HG03175 (cell line): ENCODE measurements around the gene CCL4.
A peak's percentile ranks its signal among the peaks of the same experiment; 100 is the strongest.
"Not testable (repeated sequence)": the region's sequence is repeated elsewhere in the genome, so short reads cannot be mapped to it uniquely, and the experiment has no call there.

Experiments
- ATAC-seq: cut with Tn5 transposase; IDR thresholded peaks from one replicate; pipeline ENCODE4 v1.9.1; 2021; ENCODE audit warnings: mild to moderate bottlenecking, moderate library complexity; ENCODE audit not compliant: unreplicated experiment

Gene CCL4

GRCh38 chr17:36115649-36115977 is 12.0 kb downstream of the CCL4 start:
- ATAC-seq = not testable (repeated sequence)

GRCh38 chr17:36117505-36118382 is 14.1 kb downstream of the CCL4 start:
- ATAC-seq = no peak

GRCh38 chr17:36118477-36119353 is 15.1 kb downstream of the CCL4 start:
- no peak for ATAC-seq

GRCh38 chr17:36120221-36120620 is 16.6 kb downstream of the CCL4 start:
- ATAC-seq = no peak

GRCh38 chr17:36121099-36121498 is 17.5 kb downstream of the CCL4 start:
- not testable (repeated sequence) for ATAC-seq

GRCh38 chr17:36123431-36123830 is 19.8 kb downstream of the CCL4 start:
- ATAC-seq = no peak

GRCh38 chr17:36124879-36125824 is 21.5 kb downstream of the CCL4 start:
- no peak for ATAC-seq

- peak; percentile 53 for ATAC-seq
These were observed 23.7 kb downstream of the CCL4 start for GRCh38 chr17:36127199-36127893.

- no peak for ATAC-seq
These were observed 24.3 kb downstream of the CCL4 start for GRCh38 chr17:36127911-36128310.

- no peak for ATAC-seq
These were observed 24.9 kb downstream of the CCL4 start for GRCh38 chr17:36128411-36128978.

- ATAC-seq = no peak
These were observed 26.0 kb downstream of the CCL4 start for GRCh38 chr17:36129616-36130015.

- ATAC-seq = no peak
These were observed 26.7 kb downstream of the CCL4 start for GRCh38 chr17:36130346-36130745.

GRCh38 chr17:36131421-36131820 is 27.8 kb downstream of the CCL4 start:
- ATAC-seq = no peak

- ATAC-seq = no peak
These were observed 28.3 kb downstream of the CCL4 start for GRCh38 chr17:36131931-36132330.

GRCh38 chr17:36132421-36132831 is 28.8 kb downstream of the CCL4 start:
- no peak for ATAC-seq

GRCh38 chr17:36133602-36134236 is 30.1 kb downstream of the CCL4 start:
- no peak for ATAC-seq

GRCh38 chr17:36135465-36135864 is 31.8 kb downstream of the CCL4 start:
- no peak for ATAC-seq

- ATAC-seq = no peak
These were observed 32.4 kb downstream of the CCL4 start for GRCh38 chr17:36136036-36136435.

- no peak for ATAC-seq
These were observed 32.8 kb downstream of the CCL4 start for GRCh38 chr17:36136439-36136838.
